Measurements from ENCODE around the gene LCN6. TPM values are rescaled to one million over a fixed set of nuclear protein-coding genes. Genes with fewer than 3 reads are reported as not detected.
A peak's percentile ranks its signal among the peaks of the same experiment; 100 is the strongest.

LCN6 gene
- total and polyA plus RNA-seq, 4 donors, result 1.4 to 12.3 (median 8.6) TPM; not detected in 1

DNA sequence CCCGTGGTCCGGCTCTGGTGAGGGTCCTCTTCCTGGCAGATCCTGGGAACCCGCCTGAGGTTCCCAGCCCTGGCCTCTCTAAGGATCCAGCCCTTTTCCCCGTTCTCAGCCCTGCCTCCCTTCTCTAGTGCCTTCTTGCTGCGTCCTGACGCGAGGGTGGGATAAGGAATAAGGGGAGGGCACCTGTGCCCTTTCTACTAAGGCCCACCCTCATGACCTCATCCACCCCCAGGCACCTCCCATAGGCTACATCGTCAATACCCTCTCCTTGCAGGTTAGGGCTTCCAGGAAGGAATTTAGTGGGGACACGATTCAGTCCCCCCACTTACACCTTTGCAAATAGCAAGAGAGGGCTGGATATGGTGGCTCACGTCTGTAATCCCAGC, 46.7 kb downstream of the LCN6 start:
- TF ChIP-seq CTCF (IDR thresholded peaks at IDR 0.05; ENCODE audit: control extremely low read depth, extremely low read depth), result no peak
- WGBS, 2 donors, result 32 to 38% methylated on average over 10 of the region's 10 CpGs
- no peak overlapping the region for H3K9ac ChIP-seq (ENCODE audit: insufficient read depth in 1 of 2, low read length in 2 of 2)
- H3K27ac ChIP-seq (ENCODE audit: low read depth in 1 of 2, low read length in 1 of 2), result no peak overlapping the region
- peaks cover 0 to 17% (median 10%) of the 10 kb centered on the region in 5 donors for H3K4me1 ChIP-seq (ENCODE audit: control insufficient read depth in 5 of 5, insufficient read depth in 5 of 5, low read length in 5 of 5)
- H3K36me3 ChIP-seq (ENCODE audit: control insufficient read depth in 4 of 4, insufficient read depth in 4 of 4, low read length in 4 of 4), result no peaks in the 10 kb centered on the region
- peaks cover 0 to 1% (median 0%) of the 10 kb centered on the region in 4 donors for H3K9me3 ChIP-seq (ENCODE audit: control insufficient read depth in 4 of 4, insufficient read depth in 3 of 4, low read length in 3 of 4)
- no peak overlapping the region for H3K4me3 ChIP-seq
- ATAC-seq (ENCODE audit: insufficient read depth, low FRiP score) (no peak), DNase-seq (no peak)
- peaks cover 0 to 15% (median 12%) of the 10 kb centered on the region in 3 donors for H3K27me3 ChIP-seq (ENCODE audit: control insufficient read depth in 3 of 3, insufficient read depth in 3 of 3, low read length in 2 of 3)

- Histone ChIP-seq H3K36me3 (ENCODE audit: control insufficient read depth in 4 of 4, insufficient read depth in 4 of 4, low read length in 4 of 4) (no peaks in the 10 kb centered on the region), H3K9ac (ENCODE audit: insufficient read depth in 1 of 2, low read length in 2 of 2) (no peak overlapping the region), H3K9me3 (ENCODE audit: control insufficient read depth in 4 of 4, insufficient read depth in 3 of 4, low read length in 3 of 4) (peaks cover 0 to 1% (median 0%) of the 10 kb centered on the region in 4 donors), H3K4me1 (ENCODE audit: control insufficient read depth in 5 of 5, insufficient read depth in 5 of 5, low read length in 5 of 5) (peaks cover 0 to 17% (median 10%) of the 10 kb centered on the region in 5 donors), H3K4me3 (no peak overlapping the region), H3K27ac (ENCODE audit: low read depth in 1 of 2, low read length in 1 of 2) (peak overlapping the region in 1 of 2 donors; percentile 35), H3K27me3 (ENCODE audit: control insufficient read depth in 3 of 3, insufficient read depth in 3 of 3, low read length in 2 of 3) (peaks cover 0 to 15% (median 12%) of the 10 kb centered on the region in 3 donors)
- WGBS, 2 donors, result 9 to 13% methylated on average over 38 of the region's 38 CpGs
- no peak for TF ChIP-seq CTCF (IDR thresholded peaks at IDR 0.05; ENCODE audit: control extremely low read depth, extremely low read depth)
- DNase-seq (no peak), ATAC-seq (ENCODE audit: insufficient read depth, low FRiP score) (no peak)
These were observed 47.2 kb downstream of the LCN6 start for GRCh38 chr9:136700959-136701667.

- DNase-seq (no peak), ATAC-seq (ENCODE audit: insufficient read depth, low FRiP score) (no peak)
- Histone ChIP-seq H3K9ac (ENCODE audit: insufficient read depth in 1 of 2, low read length in 2 of 2) (no peak overlapping the region), H3K4me3 (no peak overlapping the region), H3K27me3 (ENCODE audit: control insufficient read depth in 3 of 3, insufficient read depth in 3 of 3, low read length in 2 of 3) (peaks cover 0 to 15% (median 12%) of the 10 kb centered on the region in 3 donors), H3K27ac (ENCODE audit: low read depth in 1 of 2, low read length in 1 of 2) (no peak overlapping the region), H3K36me3 (ENCODE audit: control insufficient read depth in 4 of 4, insufficient read depth in 4 of 4, low read length in 4 of 4) (no peaks in the 10 kb centered on the region), H3K4me1 (ENCODE audit: control insufficient read depth in 5 of 5, insufficient read depth in 5 of 5, low read length in 5 of 5) (peaks cover 0 to 17% (median 10%) of the 10 kb centered on the region in 5 donors), H3K9me3 (ENCODE audit: control insufficient read depth in 4 of 4, insufficient read depth in 3 of 4, low read length in 3 of 4) (no peaks in the 10 kb centered on the region)
- WGBS, 2 donors, result 76 to 77% methylated on average over 13 of the region's 13 CpGs
- no peak for TF ChIP-seq CTCF (IDR thresholded peaks at IDR 0.05; ENCODE audit: control extremely low read depth, extremely low read depth)
These were observed 48.0 kb downstream of the LCN6 start for GRCh38 chr9:136700304-136700703.

All from lung (tissue), 12 donors.